Fibroblast of pulmonary artery (primary cell): Measurements from ENCODE around the gene PLOD2.
A peak's percentile ranks its signal among the peaks of the same experiment; 100 is the strongest.

ENCODE experiments used
- DNase-seq: peaks from one replicate; pipeline ENCODE4 v3.0.0-alpha.2; 2010; ENCODE audit warnings: low read depth
- H3K4me3 ChIP-seq: replicated peaks from 2 replicates; pipeline ENCODE4 v1.5.1; 2011; ENCODE audit warnings: low read depth, mild to moderate bottlenecking, control low read depth, low read length, moderate library complexity
- CTCF ChIP-seq: IDR thresholded peaks from 2 replicates; pipeline ENCODE4 v1.5.1; 2011; ENCODE audit warnings: mild to moderate bottlenecking, control low read depth, low read length, inconsistent platforms; ENCODE audit errors: missing control alignments

PLOD2 gene

GRCh38 chr3:146058241-146058640 lies 102.7 kb downstream of the PLOD2 start:
- no peak overlapping the region for H3K4me3 ChIP-seq
- no peak for TF ChIP-seq CTCF
- no peak for DNase-seq

GRCh38 chr3:146052791-146053310 lies 108.1 kb downstream of the PLOD2 start:
- DNase-seq, result peak; percentile 46
- TF ChIP-seq CTCF, result no peak
- H3K4me3 ChIP-seq, result no peak overlapping the region

- TF ChIP-seq CTCF, result no peak
- peak; percentile 30 for DNase-seq
Observed at GRCh38 chr3:146052056-146052790, 108.8 kb downstream of the PLOD2 start.

GRCh38 chr3:146050691-146051090 lies 110.3 kb downstream of the PLOD2 start:
- DNase-seq, result no peak
- H3K4me3 ChIP-seq, result no peak overlapping the region
- no peak for TF ChIP-seq CTCF

More at GRCh38 chr3:146052056-146052790, 108.8 kb downstream of the PLOD2 start:
- no peak overlapping the region for H3K4me3 ChIP-seq

GRCh38 chr3:146047485-146047884 lies 113.5 kb downstream of the PLOD2 start:
- H3K4me3 ChIP-seq, result no peak overlapping the region
- DNase-seq, result no peak
- no peak for TF ChIP-seq CTCF

- TF ChIP-seq CTCF, result no peak
- no peak overlapping the region for H3K4me3 ChIP-seq
- no peak for DNase-seq
Observed at GRCh38 chr3:146044046-146044445, 116.9 kb downstream of the PLOD2 start.

- TF ChIP-seq CTCF, result no peak
- H3K4me3 ChIP-seq, result no peak overlapping the region
- no peak for DNase-seq
Observed at GRCh38 chr3:146040630-146041029, 120.4 kb downstream of the PLOD2 start.
